Lower leg skin (tissue), 3 donors: ENCODE data around the gene PAK1IP1.

ENCODE experiments used
- POLR2A ChIP-seq, 2 donors: fragments of 450-650 bp; IDR thresholded peaks; one replicate each; pipeline ENCODE4 v1.6.1; 2016 to 2017; ENCODE audit warnings: antibody characterized with exemption in 2 of 2, mild to moderate bottlenecking in 1 of 2, moderate library complexity in 1 of 2
- TF ChIP-seq, protein P1 (sequence below), 3 donors: fragments of 450-650 bp; IDR thresholded peaks; one replicate each; pipeline ENCODE4 v1.5.1; 2016; ENCODE audit warnings: antibody characterized with exemption in 3 of 3, mild to moderate bottlenecking in 3 of 3, moderate library complexity in 2 of 3

- TF ChIP-seq, protein P1, sequence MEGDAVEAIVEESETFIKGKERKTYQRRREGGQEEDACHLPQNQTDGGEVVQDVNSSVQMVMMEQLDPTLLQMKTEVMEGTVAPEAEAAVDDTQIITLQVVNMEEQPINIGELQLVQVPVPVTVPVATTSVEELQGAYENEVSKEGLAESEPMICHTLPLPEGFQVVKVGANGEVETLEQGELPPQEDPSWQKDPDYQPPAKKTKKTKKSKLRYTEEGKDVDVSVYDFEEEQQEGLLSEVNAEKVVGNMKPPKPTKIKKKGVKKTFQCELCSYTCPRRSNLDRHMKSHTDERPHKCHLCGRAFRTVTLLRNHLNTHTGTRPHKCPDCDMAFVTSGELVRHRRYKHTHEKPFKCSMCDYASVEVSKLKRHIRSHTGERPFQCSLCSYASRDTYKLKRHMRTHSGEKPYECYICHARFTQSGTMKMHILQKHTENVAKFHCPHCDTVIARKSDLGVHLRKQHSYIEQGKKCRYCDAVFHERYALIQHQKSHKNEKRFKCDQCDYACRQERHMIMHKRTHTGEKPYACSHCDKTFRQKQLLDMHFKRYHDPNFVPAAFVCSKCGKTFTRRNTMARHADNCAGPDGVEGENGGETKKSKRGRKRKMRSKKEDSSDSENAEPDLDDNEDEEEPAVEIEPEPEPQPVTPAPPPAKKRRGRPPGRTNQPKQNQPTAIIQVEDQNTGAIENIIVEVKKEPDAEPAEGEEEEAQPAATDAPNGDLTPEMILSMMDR (IDR thresholded peaks at IDR 0.05), result no peak
- TF ChIP-seq POLR2A (IDR thresholded peaks at IDR 0.05), result no peak
Observed at GRCh38 chr6:10730254-10730653, 35.5 kb downstream of the PAK1IP1 start.
